VCaP (cell line): ENCODE results near the gene DDX4.
A peak's percentile ranks its signal among the peaks of the same experiment; 100 is the strongest.

Experiments used
- H3K27ac ChIP-seq: fragments of 450-650 bp; 2 replicates; pipeline ENCODE4 v1.5.1; 2017
- CTCF ChIP-seq: fragments of 450-650 bp; conservative IDR thresholded peaks from 2 replicates; pipeline ENCODE4 v1.5.1; 2017; ENCODE audit warnings: mild to moderate bottlenecking, moderate library complexity

The DDX4 gene

GRCh38 chr5:55700745-55701144 lies 37.1 kb upstream of the DDX4 start:
- H3K27ac ChIP-seq, result no peak overlapping the region
- TF ChIP-seq CTCF, result no peak

- no peak overlapping the region for H3K27ac ChIP-seq
- no peak for TF ChIP-seq CTCF
Measured at GRCh38 chr5:55701462-55702103, 36.3 kb upstream of the DDX4 start.

GRCh38 chr5:55702598-55703345 lies 35.1 kb upstream of the DDX4 start:
- H3K27ac ChIP-seq, result no peak overlapping the region
- TF ChIP-seq CTCF, result no peak

GRCh38 chr5:55706230-55706629 lies 31.6 kb upstream of the DDX4 start:
- H3K27ac ChIP-seq, result no peak overlapping the region
- no peak for TF ChIP-seq CTCF

GRCh38 chr5:55708732-55709131 lies 29.1 kb upstream of the DDX4 start:
- TF ChIP-seq CTCF, result no peak
- H3K27ac ChIP-seq, result no peak overlapping the region

GRCh38 chr5:55711507-55712022 lies 26.3 kb upstream of the DDX4 start:
- TF ChIP-seq CTCF, result no peak
- H3K27ac ChIP-seq, result peak overlapping the region; percentile 50; the same call in 1 of the 2 replicates

- peak within 1 kb of the TSS; percentile 50; the same call in 1 of the 2 replicates for H3K27ac ChIP-seq
Measured at GRCh38 chr5:55712023-55712859, 25.6 kb upstream of the DDX4 start, which contains the start of gene SLC38A9. TSS of gene SLC38A9 (minus strand) at chr5:55712324. CDS start at chr5:55697958, 14,366 bp downstream.

More at GRCh38 chr5:55712023-55712859, 25.6 kb upstream of the DDX4 start, which contains the start of gene SLC38A9:
- no peak for TF ChIP-seq CTCF
